ENCODE measurements around the gene NSMF. TPM values are rescaled to one million over a fixed set of nuclear protein-coding genes. Genes with fewer than 3 reads are reported as not detected.

The NSMF gene
- total RNA-seq, 1 donor, result 29.6 TPM

DNA sequence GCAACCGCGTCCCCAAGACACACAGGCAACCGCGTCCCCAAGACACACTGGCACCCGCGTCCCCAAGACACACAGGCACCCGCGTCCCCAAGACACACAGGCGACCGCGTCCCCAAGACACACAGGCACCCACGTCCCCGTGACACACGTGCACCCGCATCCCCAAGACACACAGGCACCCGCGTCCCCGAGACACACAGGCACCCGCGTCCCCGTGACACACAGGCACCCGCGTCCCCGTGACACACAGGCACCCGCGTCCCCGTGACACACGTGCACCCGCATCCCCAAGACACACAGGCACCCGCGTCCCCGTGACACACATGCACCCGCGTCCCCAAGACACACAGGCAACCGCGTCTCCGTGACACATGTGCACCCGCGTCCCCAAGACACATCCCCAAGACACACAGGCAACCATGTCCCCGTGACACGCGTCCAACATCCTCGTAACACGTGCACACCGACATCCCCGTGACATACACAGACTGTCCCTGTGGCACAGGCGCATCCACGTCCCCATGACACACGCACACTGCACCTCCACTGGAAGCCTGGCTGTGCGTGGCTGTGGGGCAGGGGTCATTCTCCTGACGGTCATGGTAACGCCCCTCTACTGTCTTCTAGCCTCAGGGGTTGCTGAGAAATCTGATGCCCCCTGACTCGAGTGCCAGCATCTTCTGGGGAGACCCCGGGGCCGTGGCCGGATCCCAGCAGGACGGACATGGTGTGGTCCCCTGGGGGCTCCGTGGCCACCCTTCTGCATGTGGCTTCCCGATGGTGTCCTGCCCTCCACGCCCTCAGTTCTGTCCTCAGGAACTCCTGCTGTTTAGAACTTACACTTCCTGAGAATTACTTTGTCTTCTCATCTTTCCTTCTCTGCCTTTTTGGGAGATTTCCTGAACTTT, 60.3 kb downstream of the NSMF start:
- DNase-seq (ENCODE audit: low read depth), result no peak
- TF ChIP-seq, protein P1, sequence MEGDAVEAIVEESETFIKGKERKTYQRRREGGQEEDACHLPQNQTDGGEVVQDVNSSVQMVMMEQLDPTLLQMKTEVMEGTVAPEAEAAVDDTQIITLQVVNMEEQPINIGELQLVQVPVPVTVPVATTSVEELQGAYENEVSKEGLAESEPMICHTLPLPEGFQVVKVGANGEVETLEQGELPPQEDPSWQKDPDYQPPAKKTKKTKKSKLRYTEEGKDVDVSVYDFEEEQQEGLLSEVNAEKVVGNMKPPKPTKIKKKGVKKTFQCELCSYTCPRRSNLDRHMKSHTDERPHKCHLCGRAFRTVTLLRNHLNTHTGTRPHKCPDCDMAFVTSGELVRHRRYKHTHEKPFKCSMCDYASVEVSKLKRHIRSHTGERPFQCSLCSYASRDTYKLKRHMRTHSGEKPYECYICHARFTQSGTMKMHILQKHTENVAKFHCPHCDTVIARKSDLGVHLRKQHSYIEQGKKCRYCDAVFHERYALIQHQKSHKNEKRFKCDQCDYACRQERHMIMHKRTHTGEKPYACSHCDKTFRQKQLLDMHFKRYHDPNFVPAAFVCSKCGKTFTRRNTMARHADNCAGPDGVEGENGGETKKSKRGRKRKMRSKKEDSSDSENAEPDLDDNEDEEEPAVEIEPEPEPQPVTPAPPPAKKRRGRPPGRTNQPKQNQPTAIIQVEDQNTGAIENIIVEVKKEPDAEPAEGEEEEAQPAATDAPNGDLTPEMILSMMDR (IDR thresholded peaks at IDR 0.05; ENCODE audit: insufficient read depth, low read length), result no peak
- H3K4me3 ChIP-seq (ENCODE audit: low read depth, low read length), result no peak overlapping the region

DNA sequence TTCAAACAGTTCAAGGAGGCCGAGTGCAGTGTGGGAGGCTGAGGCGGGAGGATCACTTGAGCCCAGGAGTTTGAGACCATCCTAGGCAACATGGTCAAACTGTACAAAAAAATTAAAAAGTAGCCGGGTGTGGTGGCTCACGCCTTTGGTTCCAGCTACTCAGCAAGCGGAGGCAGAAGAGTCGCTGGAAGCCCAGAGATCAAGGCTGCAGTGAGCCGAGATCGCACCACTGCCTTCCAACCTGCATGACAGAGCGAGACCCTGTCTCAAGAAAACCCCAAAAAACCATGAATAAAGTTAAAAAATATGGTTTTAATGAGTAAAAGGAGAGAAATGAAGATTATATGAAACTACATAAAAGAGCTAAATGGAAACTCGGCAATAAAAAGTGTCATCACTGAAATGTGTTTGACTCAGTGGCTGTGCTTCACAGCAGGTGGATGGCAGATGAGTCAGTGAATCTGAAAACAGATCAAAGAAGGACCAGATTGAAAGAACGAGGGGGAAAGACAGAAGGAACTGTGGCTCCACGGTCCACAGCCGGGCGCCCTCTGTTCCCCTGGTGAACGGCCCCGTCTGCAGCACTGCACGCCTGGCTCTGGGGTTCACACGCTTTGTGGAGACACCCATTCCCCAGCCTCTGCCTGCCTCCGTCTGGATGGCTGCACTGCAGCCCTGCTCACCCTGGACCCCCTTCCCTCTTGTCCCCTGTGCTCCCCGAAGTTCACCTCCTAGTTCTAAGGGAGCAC, 61.3 kb downstream of the NSMF start:
- no peak overlapping the region for H3K4me3 ChIP-seq (ENCODE audit: low read depth, low read length)
- no peak for DNase-seq (ENCODE audit: low read depth)
- TF ChIP-seq, protein P1 (IDR thresholded peaks at IDR 0.05; ENCODE audit: insufficient read depth, low read length), result no peak

Other genes with a start within 250 kb of the NSMF start
- gene RNF208, start 237.1 kb downstream of the NSMF start, total RNA-seq (ENCODE audit: low replicate concordance), result 0.45 TPM in 1 of 2 replicates, not detected in the other
- 0.36 and 0.49 TPM in 2 replicates for gene CYSRT1, start 234.2 kb downstream of the NSMF start, total RNA-seq (ENCODE audit: low replicate concordance)
- 0.09 TPM in 1 of 2 replicates, not detected in the other for gene RNF224, start 231.8 kb downstream of the NSMF start, total RNA-seq (ENCODE audit: low replicate concordance)
- not detected in 2 replicates for gene SLC34A3, start 228.4 kb downstream of the NSMF start, total RNA-seq (ENCODE audit: low replicate concordance)
- gene TUBB4B, start 218.0 kb downstream of the NSMF start, total RNA-seq (ENCODE audit: low replicate concordance), result 21.8 and 195 TPM in 2 replicates
- gene STPG3, start 208.0 kb downstream of the NSMF start, total RNA-seq (ENCODE audit: low replicate concordance), result not detected in 2 replicates
- gene NELFB, start 204.0 kb downstream of the NSMF start, total RNA-seq (ENCODE audit: low replicate concordance), result 27.1 and 43.7 TPM in 2 replicates
- gene TOR4A, start 181.6 kb downstream of the NSMF start, total RNA-seq (ENCODE audit: low replicate concordance), result 12.6 and 31.3 TPM in 2 replicates
- gene NRARP, start 157.1 kb downstream of the NSMF start, total RNA-seq (ENCODE audit: low replicate concordance), result 0.09 TPM in 1 of 2 replicates, not detected in the other
- gene EXD3, start 36.2 kb downstream of the NSMF start, total RNA-seq (ENCODE audit: low replicate concordance), result 5.2 and 14.3 TPM in 2 replicates
- gene NOXA1, start 35.9 kb downstream of the NSMF start, total RNA-seq (ENCODE audit: low replicate concordance), result 0.36 and 0.74 TPM in 2 replicates
- not detected in 2 replicates for gene ENTPD8, start 18.0 kb downstream of the NSMF start, total RNA-seq (ENCODE audit: low replicate concordance)
- 0.81 and 5.4 TPM in 2 replicates for gene PNPLA7, start 91.1 kb upstream of the NSMF start, total RNA-seq (ENCODE audit: low replicate concordance)
- gene MRPL41, start 92.5 kb upstream of the NSMF start, total RNA-seq (ENCODE audit: low replicate concordance), result 27.7 and 81.1 TPM in 2 replicates
- 16.1 and 20.2 TPM in 2 replicates for gene DPH7, start 119.6 kb upstream of the NSMF start, total RNA-seq (ENCODE audit: low replicate concordance)
- 5.1 and 15.5 TPM in 2 replicates for gene ZMYND19, start 131.2 kb upstream of the NSMF start, total RNA-seq (ENCODE audit: low replicate concordance)
- gene ARRDC1, start 146.4 kb upstream of the NSMF start, total RNA-seq (ENCODE audit: low replicate concordance), result 1.8 and 15.0 TPM in 2 replicates
- gene EHMT1, start 159.7 kb upstream of the NSMF start, total RNA-seq (ENCODE audit: low replicate concordance), result 31.4 and 41.8 TPM in 2 replicates